GM12892 (cell line): ENCODE measurements around the gene PRKD1.
"Not testable (repeated sequence)": the region's sequence is repeated elsewhere in the genome, so short reads cannot be mapped to it uniquely, and the experiment has no call there.

Source experiments
- POLR2A ChIP-seq: IDR thresholded peaks from 2 replicates; pipeline ENCODE4 v1.6.1; 2011; ENCODE audit warnings: low read depth, low read length, control low read depth
- POLR2AphosphoS5 ChIP-seq: IDR thresholded peaks from 2 replicates; pipeline ENCODE4 v1.6.1; 2011; ENCODE audit warnings: low read depth, low read length, control low read depth
- TAF1 ChIP-seq: IDR thresholded peaks from 2 replicates; pipeline ENCODE4 v1.6.1; 2011; ENCODE audit warnings: low read depth, mild to moderate bottlenecking, control low read depth, low read length, borderline replicate concordance

- TF ChIP-seq POLR2A, POLR2AphosphoS5, TAF1: not testable (repeated sequence)
Observed at GRCh38 chr14:29726560-29727331, 200.9 kb downstream of the PRKD1 start.
